Posterior vena cava (tissue), 2 donors: ENCODE data around the gene EPHA2. TPM values are rescaled to one million over a fixed set of nuclear protein-coding genes. Genes with fewer than 3 reads are reported as not detected.
"Not testable (repeated sequence)": the region's sequence is repeated elsewhere in the genome, so short reads cannot be mapped to it uniquely, and the experiment has no call there.

Experiments used
- DNase-seq: peaks from one replicate; pipeline ENCODE4 v3.0.0-alpha.2; 2020; ENCODE audit warnings: low spot score
- intact Hi-C, 2 donors: fragments of 100-400 bp; cut with DNase I; formaldehyde crosslinking; loops; one replicate each; pipeline versions ENCODE4 v1.14.1 to v1.14.2; 2022 to 2023
- total RNA-seq, 2 donors: library from RNA; stranded (reverse); fragmentation: NEBNext Ultra II Directional; extraction: Animal tissue kit (Norgen Biotek cat#: 25700); gene quantifications; one replicate each; pipeline ENCODE4 v1.2.1, GENCODE V29; 2021
- donor health status: DM: yes; HTN: yes; CAD: no.
- donor health status: DM: yes; HTN: yes; CAD: no.

EPHA2 gene
- total RNA-seq, 2 donors from 2014 or later, result 7.8 to 15.4 TPM

GRCh38 chr1:16114527-16115467 lies 41.1 kb downstream of the EPHA2 start:
- intact Hi-C loops, result no loop called here
- DNase-seq, result no peak

DNA sequence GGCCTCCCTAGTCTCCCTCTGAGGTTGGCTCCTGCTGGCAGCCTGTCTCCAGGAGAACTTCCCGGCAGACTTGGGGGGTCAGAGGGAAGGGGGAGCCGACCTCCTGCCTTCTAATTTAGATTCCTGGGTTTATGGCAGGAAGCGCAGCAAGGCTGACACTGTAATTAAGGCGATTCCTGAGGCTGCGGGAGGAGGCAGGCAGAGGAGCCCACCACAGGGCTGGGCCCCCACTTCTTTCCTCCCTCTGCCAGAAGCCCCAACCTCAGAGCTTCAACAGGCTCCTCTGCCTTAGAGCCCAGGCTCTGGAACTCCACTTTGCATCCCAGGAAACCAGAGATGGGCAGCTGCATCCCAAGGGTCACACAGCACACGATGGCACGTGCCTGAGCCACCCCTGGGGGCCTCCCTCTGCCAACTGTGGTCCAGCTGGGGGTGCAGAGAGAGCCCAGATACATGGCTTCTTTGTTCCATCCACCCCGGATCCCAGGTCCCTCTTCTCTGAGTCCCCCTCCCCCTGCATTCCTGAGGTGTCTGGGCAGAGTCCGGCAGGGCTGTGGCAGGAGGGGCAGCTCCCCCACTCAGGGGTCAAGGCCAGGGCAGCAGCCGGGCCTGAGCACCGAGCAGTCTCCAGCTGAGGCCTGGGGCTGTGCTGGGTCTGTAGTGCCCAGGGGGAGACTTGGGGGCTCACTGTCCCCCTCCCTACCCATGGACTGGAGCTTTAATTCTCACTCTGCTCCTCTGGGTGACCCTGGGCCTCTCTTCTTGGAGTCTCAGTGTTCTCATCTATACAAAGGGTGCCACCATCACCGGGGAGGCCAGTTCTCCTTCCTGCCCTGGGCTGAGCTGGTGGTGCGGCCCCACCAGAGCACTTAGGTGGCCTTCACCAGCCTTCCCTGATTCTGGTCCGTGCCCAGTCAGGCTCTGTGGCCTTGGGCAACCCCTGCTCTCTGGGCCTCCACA lies 43.0 kb downstream of the EPHA2 start:
- DNase-seq, result no peak
- intact Hi-C loops, result no loop called here

DNA sequence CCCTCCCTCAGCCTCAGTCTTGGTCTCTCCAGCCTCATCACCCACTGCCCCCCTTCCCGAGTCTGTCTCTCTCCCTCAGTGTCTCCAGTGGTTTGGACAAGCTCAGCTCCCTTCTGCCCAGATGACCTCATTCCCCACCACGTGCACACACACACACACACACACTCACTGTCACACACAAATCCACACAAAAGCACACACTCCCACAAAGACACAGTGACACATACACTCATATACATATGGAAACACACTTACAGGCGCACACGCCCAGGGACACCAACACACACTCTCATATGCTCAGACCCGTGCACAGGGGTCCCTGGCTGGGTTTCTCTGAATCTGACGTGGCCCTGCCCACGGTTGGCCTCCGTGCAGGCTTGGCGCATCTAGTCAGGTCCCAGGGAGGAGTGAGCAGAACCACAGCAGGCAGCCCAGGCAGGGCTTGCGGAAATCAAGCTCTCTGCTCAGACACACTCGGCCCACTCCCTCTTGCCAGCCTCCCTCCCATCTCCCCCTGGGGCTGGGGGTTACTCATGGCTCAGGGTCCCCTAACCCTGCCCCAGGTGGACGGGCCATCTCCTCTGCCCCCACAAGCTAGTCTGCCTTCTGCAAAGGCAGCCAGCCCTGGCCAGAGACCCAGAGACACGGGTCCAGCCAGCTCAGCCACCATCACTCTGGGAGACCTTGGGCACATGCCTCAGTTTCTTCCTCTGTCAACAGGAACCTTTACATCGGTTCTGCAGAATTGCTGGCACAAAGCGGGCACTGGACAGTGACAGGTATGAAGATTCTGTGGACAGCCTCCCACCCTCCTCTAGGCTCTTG lies 43.9 kb downstream of the EPHA2 start:
- DNase-seq, result no peak
- intact Hi-C loops, result no loop called here

GRCh38 chr1:16110884-16111283 lies 45.0 kb downstream of the EPHA2 start:
- intact Hi-C loops, result no loop called here
- DNase-seq, result no peak

GRCh38 chr1:16110456-16110855 lies 45.4 kb downstream of the EPHA2 start:
- no peak for DNase-seq
- intact Hi-C loops, result no loop called here

DNA sequence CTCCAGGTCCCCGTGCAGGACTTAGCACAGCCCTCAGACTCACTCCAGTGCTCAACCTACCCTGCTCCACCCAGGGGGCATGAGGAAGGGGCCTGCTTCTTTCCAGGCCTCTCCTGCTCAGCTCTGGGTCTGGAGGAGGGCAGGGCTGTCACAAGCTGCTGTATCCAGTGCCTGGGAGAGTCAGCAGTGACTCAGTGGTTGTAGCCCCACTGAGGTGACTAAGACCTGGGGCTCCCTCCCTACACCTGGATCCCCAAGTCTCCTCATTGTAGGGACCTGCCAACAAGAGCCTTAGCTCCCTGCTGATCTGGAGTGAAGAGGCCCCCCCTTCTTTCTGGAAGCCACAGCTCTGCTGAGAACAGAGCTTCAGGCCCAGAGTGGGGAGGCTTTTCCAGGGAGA lies 46.3 kb downstream of the EPHA2 start:
- no peak for DNase-seq
- intact Hi-C loops, result loop anchor here in 1 of 2 donors (5.0 kb wide), 1 partner anchor 373 kb away; no protein-coding TSS in a partner anchor

- DNase-seq, result not testable (repeated sequence)
- intact Hi-C loops, result loop anchor here in 1 of 2 donors (5.0 kb wide), 1 partner anchor 375 kb away; no protein-coding TSS in a partner anchor
Observed at GRCh38 chr1:16107039-16107438, 48.8 kb downstream of the EPHA2 start.

DNA sequence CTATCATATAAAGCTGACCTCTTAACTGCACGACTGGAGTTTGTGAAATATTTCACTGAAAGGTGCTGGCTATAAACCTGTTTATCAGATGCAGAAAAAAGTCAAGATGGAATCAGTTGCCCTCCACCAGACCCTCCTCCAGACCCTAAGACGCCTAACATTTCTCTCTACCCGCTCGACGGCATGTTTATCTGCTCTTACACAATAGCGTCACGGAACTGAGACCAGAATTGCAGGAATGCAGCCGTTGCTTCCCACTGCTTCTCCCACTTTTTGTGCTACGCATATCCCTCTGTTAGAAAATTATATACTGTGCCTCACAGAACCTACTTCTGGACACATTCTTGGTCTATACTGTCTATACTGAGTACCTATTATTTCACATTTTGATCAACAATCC lies 54.2 kb downstream of the EPHA2 start:
- no peak for DNase-seq
- intact Hi-C loops, result no loop called here

GRCh38 chr1:16099412-16099811 lies 56.5 kb downstream of the EPHA2 start:
- no peak for DNase-seq
- intact Hi-C loops, result no loop called here

GRCh38 chr1:16095447-16095846 lies 60.4 kb downstream of the EPHA2 start:
- intact Hi-C loops, result no loop called here
- no peak for DNase-seq

DNA sequence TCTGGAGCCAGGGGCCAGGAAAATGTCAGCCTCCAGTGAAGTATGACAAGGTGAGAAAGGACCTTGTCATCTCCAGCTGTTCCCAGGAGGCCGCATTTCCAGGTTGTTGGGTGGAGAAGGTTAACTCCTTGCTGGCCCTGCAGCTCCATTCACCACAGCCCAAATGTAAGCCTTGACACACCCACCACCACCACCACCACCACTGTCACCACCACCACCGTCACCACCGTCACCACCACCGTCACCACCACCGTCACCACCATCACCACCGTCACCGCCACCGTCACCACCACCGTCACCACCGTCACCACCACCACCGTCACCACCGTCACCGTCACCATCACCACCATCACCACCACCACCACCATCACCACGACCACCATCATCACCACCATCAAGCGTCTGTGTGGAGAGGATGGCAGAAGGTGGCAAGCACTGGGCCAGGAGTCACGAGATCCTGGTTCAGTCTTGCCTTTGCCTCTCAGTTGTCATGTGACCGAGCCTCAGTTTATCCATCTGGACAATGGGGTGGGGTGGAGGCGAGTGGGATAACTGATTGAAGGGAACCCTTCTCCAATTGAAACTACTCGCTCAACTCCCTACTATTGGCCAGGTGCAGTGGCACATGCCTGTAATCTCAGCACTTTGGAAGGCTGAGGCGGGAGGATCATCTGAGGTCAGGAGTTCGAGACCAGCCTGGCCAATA lies 61.3 kb downstream of the EPHA2 start:
- intact Hi-C loops, result no loop called here
- peak; percentile 12 for DNase-seq

- DNase-seq, result no peak
- intact Hi-C loops, result no loop called here
Observed at GRCh38 chr1:16093611-16094010, 62.3 kb downstream of the EPHA2 start.

- intact Hi-C loops, result no loop called here
- DNase-seq, result no peak
Observed at GRCh38 chr1:16092923-16093511, 62.9 kb downstream of the EPHA2 start.

- DNase-seq, result no peak
- intact Hi-C loops, result no loop called here
Observed at GRCh38 chr1:16092097-16092922, 63.6 kb downstream of the EPHA2 start.

GRCh38 chr1:16091296-16091695 lies 64.6 kb downstream of the EPHA2 start:
- intact Hi-C loops, result no loop called here
- DNase-seq, result no peak

DNA sequence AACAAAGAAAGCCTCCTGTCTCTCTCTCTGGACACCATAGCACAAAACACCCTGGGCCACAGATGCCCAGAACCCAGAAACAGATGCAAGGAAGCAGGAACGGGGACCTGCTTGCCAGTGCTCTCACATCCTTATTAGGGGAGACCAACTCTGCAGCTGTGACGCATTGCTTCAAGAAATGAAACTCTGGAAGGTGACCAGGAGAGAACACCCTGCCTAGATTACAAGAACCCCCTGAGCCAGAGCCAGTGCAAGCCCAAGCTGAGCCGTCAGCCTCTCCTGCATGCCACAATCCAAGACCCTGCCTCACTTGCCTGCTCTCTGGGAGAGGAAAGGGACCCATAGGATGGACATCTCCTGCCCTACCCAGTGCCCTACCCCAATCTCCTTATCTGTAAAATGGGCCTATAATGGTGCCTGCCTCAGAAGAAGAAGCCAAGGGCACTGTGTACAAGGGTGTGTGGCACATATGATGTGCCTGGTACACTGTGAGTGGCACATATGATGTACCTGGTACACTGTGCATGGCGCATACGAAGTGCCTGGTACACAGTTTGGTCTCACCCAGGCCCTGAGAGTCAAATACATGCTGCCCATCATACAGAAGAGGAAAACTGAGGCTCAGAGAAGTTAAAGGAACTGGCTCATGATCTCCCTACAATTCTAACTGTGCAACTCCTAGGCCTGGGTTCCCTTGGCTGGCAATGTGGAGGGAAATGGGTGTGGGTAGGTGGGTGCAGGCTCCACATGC lies 65.6 kb downstream of the EPHA2 start:
- intact Hi-C loops, result no loop called here
- peak; percentile 56 for DNase-seq

DNA sequence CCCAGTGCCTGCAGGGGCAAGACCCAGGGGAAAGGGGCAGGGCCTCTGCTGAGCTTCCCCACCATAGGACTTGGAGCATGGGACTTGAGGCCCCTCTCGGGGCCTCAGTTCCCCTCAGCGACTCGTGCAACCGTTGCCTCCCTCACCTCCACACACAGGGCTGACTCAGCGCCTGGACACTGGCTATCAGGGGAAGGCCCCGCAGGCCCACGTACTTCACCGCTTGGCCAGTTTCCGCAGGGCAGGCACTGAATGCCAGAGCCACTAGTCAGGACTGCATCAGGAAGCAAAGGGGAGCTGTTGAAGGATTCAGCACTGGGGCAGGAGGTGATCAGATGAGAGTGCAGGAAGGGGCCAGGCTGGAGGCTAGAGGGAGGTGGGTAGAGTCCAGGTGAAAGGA lies 66.9 kb downstream of the EPHA2 start:
- DNase-seq, result peak; percentile 63
- intact Hi-C loops, result no loop called here
